ENCODE results near the gene ABCC3. TPM values are rescaled to one million over a fixed set of nuclear protein-coding genes. Genes with fewer than 3 reads are reported as not detected.
A peak's percentile ranks its signal among the peaks of the same experiment; 100 is the strongest.
"Not testable (repeated sequence)": the region's sequence is repeated elsewhere in the genome, so short reads cannot be mapped to it uniquely, and the experiment has no call there.

ABCC3 gene
- total RNA-seq, 3 donors from 2014 or later (not counting 1 experiment from before 2014, with no cell fraction given): 1.6 to 13.2 (median 5.9) TPM

DNA sequence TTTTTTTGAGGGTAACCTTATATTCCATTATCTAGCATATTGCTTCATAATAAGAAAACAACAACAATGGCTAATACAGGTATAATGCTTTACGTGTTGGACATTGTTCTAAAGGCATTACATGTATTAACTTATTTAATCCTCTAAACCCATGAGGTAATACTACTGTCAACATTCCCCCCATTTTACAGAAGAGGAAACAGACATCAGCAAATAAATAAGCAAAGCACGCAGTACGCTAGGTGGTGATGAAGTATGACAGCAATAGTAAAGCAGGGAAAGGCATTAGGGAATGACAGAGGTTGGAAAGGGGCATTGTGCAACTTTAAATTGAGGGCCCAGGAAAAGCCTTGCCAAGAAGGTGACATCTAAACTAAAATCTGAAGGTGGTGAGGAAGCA is 68.5 kb downstream of the ABCC3 start:
- peak overlapping the region; percentile 6 to 71 for H3K27ac Mint-ChIP-seq
- no peak overlapping the region for H3K4me3 Mint-ChIP-seq
- no peaks in the 10 kb centered on the region for H3K27me3 Mint-ChIP-seq (ENCODE audit: low read depth in 2 of 2)
- H3K4me1 Mint-ChIP-seq: peaks cover 30 to 32% of the 10 kb centered on the region in 2 donors
- H3K36me3 Mint-ChIP-seq: no peaks in the 10 kb centered on the region
- peaks cover 13% of the 10 kb centered on the region for H3K4me1 ChIP-seq (ENCODE audit: control insufficient read depth, insufficient read depth, low read length)
- H3K36me3 ChIP-seq (ENCODE audit: control insufficient read depth, insufficient read depth, low read length): peaks cover 35% of the 10 kb centered on the region
- H3K27me3 ChIP-seq (ENCODE audit: control insufficient read depth, insufficient read depth, low read length): no peaks in the 10 kb centered on the region
- H3K4me3 ChIP-seq (ENCODE audit: low read length): no peak overlapping the region
- TF ChIP-seq, protein P1, sequence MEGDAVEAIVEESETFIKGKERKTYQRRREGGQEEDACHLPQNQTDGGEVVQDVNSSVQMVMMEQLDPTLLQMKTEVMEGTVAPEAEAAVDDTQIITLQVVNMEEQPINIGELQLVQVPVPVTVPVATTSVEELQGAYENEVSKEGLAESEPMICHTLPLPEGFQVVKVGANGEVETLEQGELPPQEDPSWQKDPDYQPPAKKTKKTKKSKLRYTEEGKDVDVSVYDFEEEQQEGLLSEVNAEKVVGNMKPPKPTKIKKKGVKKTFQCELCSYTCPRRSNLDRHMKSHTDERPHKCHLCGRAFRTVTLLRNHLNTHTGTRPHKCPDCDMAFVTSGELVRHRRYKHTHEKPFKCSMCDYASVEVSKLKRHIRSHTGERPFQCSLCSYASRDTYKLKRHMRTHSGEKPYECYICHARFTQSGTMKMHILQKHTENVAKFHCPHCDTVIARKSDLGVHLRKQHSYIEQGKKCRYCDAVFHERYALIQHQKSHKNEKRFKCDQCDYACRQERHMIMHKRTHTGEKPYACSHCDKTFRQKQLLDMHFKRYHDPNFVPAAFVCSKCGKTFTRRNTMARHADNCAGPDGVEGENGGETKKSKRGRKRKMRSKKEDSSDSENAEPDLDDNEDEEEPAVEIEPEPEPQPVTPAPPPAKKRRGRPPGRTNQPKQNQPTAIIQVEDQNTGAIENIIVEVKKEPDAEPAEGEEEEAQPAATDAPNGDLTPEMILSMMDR (IDR thresholded peaks at IDR 0.05): no peak
- ATAC-seq (no peak), DNase-seq (no peak)
- WGBS (ENCODE audit: insufficient coverage): 100% methylated on average over 2 of the region's 3 CpGs
- intact Hi-C loops (cut with micrococcal nuclease): no loop called here
- H3K9me3 ChIP-seq (ENCODE audit: control insufficient read depth, insufficient read depth, low read length): no peaks in the 10 kb centered on the region
- H3K27ac ChIP-seq (ENCODE audit: low read length): no peak overlapping the region
- H3K9me3 Mint-ChIP-seq: no peaks in the 10 kb centered on the region

DNA sequence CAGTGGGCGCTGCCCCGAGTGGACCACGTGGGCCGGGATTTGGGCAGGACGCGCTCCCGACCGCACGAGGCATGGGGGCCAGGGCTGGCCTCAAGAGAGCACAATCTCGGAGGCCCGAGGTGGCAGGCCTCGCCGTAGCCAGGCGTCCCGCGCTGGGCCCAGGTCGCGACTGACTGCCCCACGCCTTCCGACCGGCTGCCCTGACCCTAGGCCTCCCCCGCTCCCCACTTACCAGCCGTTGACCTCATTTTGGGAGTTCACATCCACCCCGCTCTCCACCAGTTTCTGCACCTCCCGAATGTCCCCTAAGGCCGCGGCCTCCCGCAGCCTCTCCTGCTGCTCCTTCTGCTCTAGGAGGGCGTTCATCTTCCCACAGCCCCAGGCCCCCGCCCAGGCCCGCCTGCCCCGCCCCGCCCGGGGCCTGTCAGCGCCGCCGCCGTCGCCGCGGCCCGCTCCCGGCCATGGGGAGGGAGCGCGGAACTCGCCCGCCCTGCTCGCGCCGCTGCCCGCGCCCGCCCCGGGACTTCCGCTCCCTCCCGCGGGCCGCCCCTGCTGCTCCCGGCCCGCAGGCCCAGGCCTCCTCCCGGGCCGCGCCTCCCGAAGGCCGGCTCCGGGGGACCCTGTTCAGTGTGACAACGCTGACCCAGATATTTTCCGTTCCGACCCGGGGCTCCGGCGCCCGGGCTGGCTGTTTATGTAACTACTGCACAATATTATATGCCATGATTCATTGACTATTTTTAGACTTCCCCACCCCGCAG is 72.8 kb downstream of the ABCC3 start, which contains the start of gene ANKRD40:
Gene ANKRD40 (minus strand): TSS at position 626 of the 761 bp plus-strand sequence. CDS start 260 bp downstream, at position 366.
- Mint-ChIP-seq H3K4me3 (peak within 1 kb of the TSS; percentile 96), H3K4me1 (peaks cover 25 to 26% of the 10 kb centered on the region in 2 donors), H3K36me3 (no peaks in the 10 kb centered on the region), H3K27ac (peak within 1 kb of the TSS; percentile 95 to 97), H3K27me3 (ENCODE audit: low read depth in 2 of 2) (peaks cover 3 to 5% of the 10 kb centered on the region in 2 donors), H3K9me3 (no peaks in the 10 kb centered on the region)
- peak within 1 kb of the TSS; percentile 75 for H3K4me3 ChIP-seq (ENCODE audit: low read length)
- H3K4me1 ChIP-seq (ENCODE audit: control insufficient read depth, insufficient read depth, low read length): peaks cover 25% of the 10 kb centered on the region
- peak; percentile 87 to 96 (median 90) for ATAC-seq
- TF ChIP-seq, protein P1 (IDR thresholded peaks at IDR 0.05): no peak
- H3K27ac ChIP-seq (ENCODE audit: low read length): peak within 1 kb of the TSS; percentile 92
- intact Hi-C loops (cut with micrococcal nuclease): loop anchor here (1.0 kb wide), 1 partner anchor 12 kb away; the partner anchor contains the start of gene LUC7L3
- peak; percentile 91 to 93 for DNase-seq
- peaks cover 8% of the 10 kb centered on the region for H3K36me3 ChIP-seq (ENCODE audit: control insufficient read depth, insufficient read depth, low read length)
- H3K27me3 ChIP-seq (ENCODE audit: control insufficient read depth, insufficient read depth, low read length): no peaks in the 10 kb centered on the region
- WGBS (ENCODE audit: insufficient coverage): under 1% methylated on average over 74 of the region's 74 CpGs
- no peaks in the 10 kb centered on the region for H3K9me3 ChIP-seq (ENCODE audit: control insufficient read depth, insufficient read depth, low read length)

DNA sequence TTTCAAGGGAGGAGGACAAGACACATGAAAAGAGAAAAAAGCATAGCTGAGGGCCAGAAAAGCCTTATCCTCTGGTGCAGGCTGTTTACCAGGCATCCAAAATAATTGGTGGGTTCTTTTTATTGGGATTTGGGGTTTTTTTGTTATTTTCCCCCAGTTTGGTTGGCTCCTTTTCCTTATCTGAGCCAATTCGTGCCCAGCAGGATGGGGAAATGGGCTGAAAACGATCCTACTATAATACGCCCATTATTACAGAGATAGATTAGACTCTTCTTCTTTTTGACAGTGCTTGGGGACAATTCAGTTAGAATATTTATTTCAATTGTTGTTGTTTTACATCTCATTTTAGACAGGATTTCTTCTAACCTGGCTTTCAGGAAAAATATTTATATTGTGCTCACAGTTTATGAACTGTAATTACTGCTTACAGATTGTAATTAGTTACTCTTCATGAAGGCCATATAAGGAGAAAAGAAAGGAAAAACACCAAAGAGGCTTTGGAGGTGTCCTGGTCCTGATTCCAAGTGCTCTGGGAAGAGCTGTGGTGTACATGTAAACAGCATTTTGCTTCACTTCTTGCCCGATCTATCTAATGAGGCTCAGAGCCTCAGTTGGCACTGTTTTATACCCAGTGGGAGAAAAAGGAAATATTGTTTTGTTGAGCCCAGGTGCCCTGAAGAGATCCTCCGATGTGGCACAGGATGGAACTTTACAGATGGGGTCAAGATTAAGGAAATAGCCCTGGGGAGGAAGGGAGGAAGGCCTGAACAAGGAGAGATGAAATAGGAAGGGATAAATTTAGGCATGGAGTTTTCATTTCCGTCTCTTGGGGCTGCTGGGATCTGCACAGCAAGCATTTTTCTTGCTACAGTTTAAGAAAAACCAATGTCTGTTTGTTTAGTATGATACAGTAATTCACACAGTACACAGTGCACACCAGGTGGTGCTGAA is 73.6 kb downstream of the ABCC3 start:
- Histone ChIP-seq H3K4me3 (ENCODE audit: low read length) (peak overlapping the region; percentile 32), H3K4me1 (ENCODE audit: control insufficient read depth, insufficient read depth, low read length) (peaks cover 25% of the 10 kb centered on the region), H3K27ac (ENCODE audit: low read length) (peak overlapping the region; percentile 90), H3K27me3 (ENCODE audit: control insufficient read depth, insufficient read depth, low read length) (no peaks in the 10 kb centered on the region), H3K9me3 (ENCODE audit: control insufficient read depth, insufficient read depth, low read length) (no peaks in the 10 kb centered on the region), H3K36me3 (ENCODE audit: control insufficient read depth, insufficient read depth, low read length) (peaks cover 5% of the 10 kb centered on the region)
- WGBS (ENCODE audit: insufficient coverage): 9% methylated on average over 3 of the region's 6 CpGs
- H3K4me1 Mint-ChIP-seq: peaks cover 18 to 21% of the 10 kb centered on the region in 2 donors
- TF ChIP-seq, protein P1 (IDR thresholded peaks at IDR 0.05): no peak
- peak in 1 of 2 donors; percentile 35 for DNase-seq
- peak overlapping the region; percentile 96 for H3K4me3 Mint-ChIP-seq
- peaks cover 10 to 11% of the 10 kb centered on the region in 2 donors for H3K27me3 Mint-ChIP-seq (ENCODE audit: low read depth in 2 of 2)
- peak overlapping the region; percentile 95 to 97 for H3K27ac Mint-ChIP-seq
- H3K36me3 Mint-ChIP-seq: no peaks in the 10 kb centered on the region
- H3K9me3 Mint-ChIP-seq: no peaks in the 10 kb centered on the region
- intact Hi-C loops (cut with micrococcal nuclease): no loop called here
- ATAC-seq: no peak

GRCh38 chr17:50709053-50709452 is 74.4 kb downstream of the ABCC3 start:
- H3K36me3 ChIP-seq (ENCODE audit: control insufficient read depth, insufficient read depth, low read length); ATAC-seq; H3K9me3 ChIP-seq (ENCODE audit: control insufficient read depth, insufficient read depth, low read length); intact Hi-C loops (cut with micrococcal nuclease); H3K27me3 ChIP-seq (ENCODE audit: control insufficient read depth, insufficient read depth, low read length); H3K36me3 Mint-ChIP-seq; H3K9me3 Mint-ChIP-seq; H3K4me3 ChIP-seq (ENCODE audit: low read length): not testable (repeated sequence)
- H3K4me1 ChIP-seq (ENCODE audit: control insufficient read depth, insufficient read depth, low read length): peaks cover 25% of the 10 kb centered on the region
- H3K4me3 Mint-ChIP-seq: peak overlapping the region; percentile 96
- WGBS (ENCODE audit: insufficient coverage): 98% methylated on average over 4 of the region's 4 CpGs
- peaks cover 11 to 14% of the 10 kb centered on the region in 2 donors for H3K4me1 Mint-ChIP-seq
- H3K27me3 Mint-ChIP-seq (ENCODE audit: low read depth in 2 of 2): peaks cover 11 to 13% of the 10 kb centered on the region in 2 donors
- DNase-seq: peak in 1 of 2 donors; percentile 35
- peak overlapping the region; percentile 90 for H3K27ac ChIP-seq (ENCODE audit: low read length)
- peak overlapping the region; percentile 95 to 97 for H3K27ac Mint-ChIP-seq
